Endothelial cell of umbilical vein (primary cell): Measurements from ENCODE around the gene RABGAP1. TPM values are rescaled to one million over a fixed set of nuclear protein-coding genes. Genes with fewer than 3 reads are reported as not detected.

Experiments used
- BruUV-seq: library from RNA; stranded (reverse); fragments of 400-500 nt; replicated peaks from 2 replicates; lab custom pipeline; 2021; lab: Mats Ljungman, UMichigan
- CTCF ChIA-PET: fragments of 300-600, 350-600 bp; sonication (Branson Sonifier 250); formaldehyde crosslinking; loops from one replicate; lab custom pipeline; 2021; ENCODE audit warnings: antibody characterized with exemption, inconsistent platforms; lab: Charles Lee
- POLR2A ChIA-PET: fragments of 300-600, 350-600 bp; sonication (Branson Sonifier 250); formaldehyde crosslinking; loops from one replicate; lab custom pipeline; 2021; ENCODE audit warnings: antibody characterized with exemption, inconsistent platforms; lab: Charles Lee
- DNase-seq: peaks from one replicate; pipeline ENCODE4 v3.0.0-alpha.2; 2011; ENCODE audit warnings: low read depth, low spot score
- FAIRE-seq: peaks from 2 replicates; lab custom pipeline; 2011; peaks lifted over from hg19 to GRCh38; lab: Jason Lieb, UNC
- H2AFZ ChIP-seq: 2 replicates; pipeline ENCODE4 v1.6.0; 2012; ENCODE audit warnings: low read depth, low read length, control low read depth, inconsistent platforms
- H3K27ac ChIP-seq: 2 replicates; pipeline ENCODE4 v1.5.1; 2011; ENCODE audit warnings: low read depth, mild to moderate bottlenecking, control low read depth, low read length, moderate library complexity; ENCODE audit not compliant: insufficient read depth
- H3K27me3 ChIP-seq, 2 experiments: 2 replicates each; pipeline versions ENCODE4 v1.6.0 to v1.6.1; 2011; ENCODE audit warnings: low read length in 2 of 2, mixed read lengths in 1 of 2; ENCODE audit not compliant: control insufficient read depth in 2 of 2, insufficient read depth in 2 of 2
- H3K36me3 ChIP-seq, 2 experiments: 2 replicates in 1 of 2; 3 replicates in 1 of 2; pipeline ENCODE4 v1.5.1; 2011; ENCODE audit warnings: low read length in 2 of 2, mild to moderate bottlenecking in 1 of 2, moderate library complexity in 1 of 2; ENCODE audit not compliant: control insufficient read depth in 2 of 2, insufficient read depth in 2 of 2; ENCODE audit errors: extremely low read depth in 1 of 2
- H3K4me1 ChIP-seq: 3 replicates; pipeline ENCODE4 v1.5.1; 2011; ENCODE audit warnings: mild to moderate bottlenecking, low read length; ENCODE audit not compliant: control insufficient read depth, insufficient read depth; ENCODE audit errors: extremely low read depth
- H3K4me2 ChIP-seq: 2 replicates; pipeline ENCODE4 v1.6.1; 2011; ENCODE audit warnings: low read length, control low read depth, mixed read lengths; ENCODE audit not compliant: insufficient read depth
- H3K4me3 ChIP-seq, 3 experiments: fragments of 200-600 bp in 1 of 3; sonication (generic), shearing (Covaris generic) in 1 of 3; replicated peaks in 1 of 3; 2 replicates each; pipeline ENCODE4 v1.5.1; 2011 to 2016; ENCODE audit warnings: control low read depth in 3 of 3, low read length in 3 of 3, mild to moderate bottlenecking in 2 of 3, inconsistent platforms in 1 of 3, low read depth in 1 of 3, moderate library complexity in 1 of 3; ENCODE audit not compliant: insufficient read depth in 1 of 3
- H3K79me2 ChIP-seq: 2 replicates; pipeline ENCODE4 v1.6.0; 2012; ENCODE audit warnings: low read length, inconsistent platforms; ENCODE audit not compliant: control insufficient read depth, insufficient read depth
- H3K9ac ChIP-seq: replicated peaks from 2 replicates; pipeline ENCODE3; 2011; ENCODE audit warnings: low read length, control low read depth; ENCODE audit not compliant: insufficient read depth; ENCODE audit errors: extremely low read depth
- H3K9me1 ChIP-seq: replicated peaks from 3 replicates; pipeline ENCODE4 v1.6.0; 2011; ENCODE audit warnings: mild to moderate bottlenecking, low read length; ENCODE audit not compliant: control insufficient read depth, insufficient read depth; ENCODE audit errors: extremely low read depth
- H3K9me3 ChIP-seq: replicated peaks from 2 replicates; pipeline ENCODE4 v1.5.1; 2012; ENCODE audit warnings: low read length, inconsistent platforms; ENCODE audit not compliant: control insufficient read depth, insufficient read depth
- H4K20me1 ChIP-seq: replicated peaks from 2 replicates; pipeline ENCODE3; 2011; ENCODE audit warnings: mild to moderate bottlenecking, low read length; ENCODE audit not compliant: control insufficient read depth, insufficient read depth; ENCODE audit errors: extremely low read depth
- CTCF ChIP-seq, 2 donors: IDR thresholded peaks; 1 replicate in 1 of 2; 2 replicates in 1 of 2; pipeline ENCODE4 v1.5.1; 2011; ENCODE audit warnings: low read length in 2 of 2, mild to moderate bottlenecking in 2 of 2, moderate library complexity in 2 of 2, control low read depth in 1 of 2, inconsistent platforms in 1 of 2, low read depth in 1 of 2; ENCODE audit not compliant: insufficient read depth in 1 of 2; ENCODE audit errors: extremely low read depth in 1 of 2
- EZH2 ChIP-seq: IDR thresholded peaks from 2 replicates; pipeline ENCODE4 v1.6.1; 2012; ENCODE audit warnings: borderline replicate concordance, low read depth, mild to moderate bottlenecking, moderate library complexity, low read length, inconsistent platforms; ENCODE audit not compliant: severe bottlenecking
- FOS ChIP-seq: IDR thresholded peaks from 2 replicates; pipeline ENCODE4 v1.6.1; 2011; ENCODE audit warnings: mild to moderate bottlenecking, low read length, moderate library complexity, borderline replicate concordance; ENCODE audit not compliant: insufficient read depth
- GATA2 ChIP-seq: IDR thresholded peaks from 2 replicates; pipeline ENCODE4 v1.7.0; 2011; ENCODE audit warnings: low read depth, mild to moderate bottlenecking, moderate library complexity, mixed read lengths, low read length; ENCODE audit not compliant: insufficient read length, insufficient read depth
- JUN ChIP-seq: IDR thresholded peaks from 2 replicates; pipeline ENCODE4 v1.6.1; 2011; ENCODE audit warnings: borderline replicate concordance, low read depth; ENCODE audit not compliant: insufficient read length, insufficient read depth
- MAX ChIP-seq: IDR thresholded peaks from 2 replicates; pipeline ENCODE4 v1.6.1; 2011; ENCODE audit not compliant: insufficient read depth, insufficient read length
- MYC ChIP-seq: IDR thresholded peaks from one replicate; pipeline ENCODE4 v1.6.1; 2011; ENCODE audit warnings: mild to moderate bottlenecking, low read depth, low read length
- POLR2A ChIP-seq: IDR thresholded peaks from 2 replicates; pipeline ENCODE4 v1.6.1; 2012; ENCODE audit warnings: low read depth, mild to moderate bottlenecking, control low read depth, low read length
- POLR2AphosphoS5 ChIP-seq: IDR thresholded peaks from 2 replicates; pipeline ENCODE4 v1.6.1; 2012; ENCODE audit warnings: low read depth, mild to moderate bottlenecking, control low read depth, low read length, moderate library complexity; ENCODE audit not compliant: insufficient read depth
- dilution Hi-C: fragments of 300-500 bp; cut with MboI; formaldehyde crosslinking; loops from one replicate; pipeline ENCODE4 v1.15.0; 2019; ENCODE audit warnings: low sequenced_read_pairs; ENCODE audit not compliant: extremely low pct_ligation_motif_present
- intact Hi-C: fragments of 100-400 bp; cut with micrococcal nuclease; formaldehyde crosslinking; loops from one replicate; pipeline ENCODE4 v1.10.0; 2022
- polyA plus RNA-seq, 4 experiments: library from polyadenylated mRNA; depleted of rRNA in 3 of 4; stranded (reverse) in 3 of 4; unstranded in 1 of 4; fragments of >200 nt; gene quantifications; 2 replicates each; pipeline versions ENCODE4 v1.2.1 to v1.2.3, GENCODE V29; 2011 to 2012; ENCODE audit warnings: missing spikeins in 1 of 4
- total RNA-seq: library from RNA; stranded (reverse); gene quantifications from 2 replicates; pipeline ENCODE4 v1.2.3, GENCODE V29; 2021

The RABGAP1 gene
- total and polyA plus RNA-seq, 2 donors (not counting 3 experiments of a cell fraction or from before 2014, with no cell fraction given) = 19.0 to 53.6 TPM

DNA sequence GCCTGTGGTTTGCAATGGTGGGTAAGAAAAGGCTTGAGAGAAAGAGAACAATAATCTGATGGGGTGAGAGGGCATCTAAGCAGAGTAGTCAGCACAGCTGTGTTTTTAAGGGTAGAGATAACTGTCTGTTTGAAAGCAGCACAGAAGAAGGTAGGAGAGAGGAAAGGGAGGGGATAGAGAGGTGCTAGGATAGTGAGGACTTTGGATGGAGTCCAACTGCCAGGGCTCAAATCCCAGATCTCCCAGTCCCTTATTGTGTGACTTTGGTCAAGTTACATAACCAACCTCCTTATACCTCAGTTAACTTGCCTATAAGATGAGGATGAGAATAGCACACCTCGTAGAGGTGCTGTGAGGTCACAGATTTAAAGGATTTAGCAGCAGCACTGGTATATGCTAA, 148.2 kb downstream of the RABGAP1 start:
- FAIRE-seq = no peak
- BruUV-seq = no TSS peak
- Histone ChIP-seq H3K9ac (no peak overlapping the region), H3K9me1 (no peaks in the 10 kb centered on the region), H3K27me3 (no peaks in the 10 kb centered on the region), H3K79me2 (no peaks in the 10 kb centered on the region), H3K36me3 (peaks cover 7 to 25% of the 10 kb centered on the region in 2 experiments), H3K4me2 (no peak overlapping the region), H3K4me1 (no peaks in the 10 kb centered on the region), H2AFZ (no peak overlapping the region), H4K20me1 (no peaks in the 10 kb centered on the region), H3K4me3 (no peak overlapping the region), H3K27ac (no peak overlapping the region), H3K9me3 (no peaks in the 10 kb centered on the region)
- DNase-seq = no peak
- intact Hi-C loops (no loop called here), dilution Hi-C loops (no loop called here)
- CTCF ChIA-PET = interaction anchor here (3.1 kb wide), 1 partner anchor 136 kb away, joined by 13 read pairs; no protein-coding TSS in a partner anchor
- POLR2A ChIA-PET = interaction anchor here (0.6 kb wide), 1 partner anchor 147 kb away, joined by 4 read pairs; no protein-coding TSS in a partner anchor
- TF ChIP-seq CTCF (IDR thresholded peaks at IDR 0.05; ENCODE audit: extremely low read depth in 1 of 2, insufficient read depth in 1 of 2, low read depth in 1 of 2, low read length in 2 of 2) = no peak
- no peak for TF ChIP-seq POLR2AphosphoS5
- TF ChIP-seq MYC = no peak
- no peak for TF ChIP-seq JUN
- no peak for TF ChIP-seq POLR2A
- no peak for TF ChIP-seq FOS
- no peak for TF ChIP-seq GATA2
- no peak for TF ChIP-seq EZH2
- TF ChIP-seq MAX = no peak
